Measurements from ENCODE around the gene LRRN2. TPM values are rescaled to one million over a fixed set of nuclear protein-coding genes. Genes with fewer than 3 reads are reported as not detected.
A peak's percentile ranks its signal among the peaks of the same experiment; 100 is the strongest.

Gene LRRN2
- total RNA-seq, 3 donors from 2014 or later, result 4.3 to 33.3 (median 26.4) TPM

GRCh38 chr1:204726478-204726877 lies 40.9 kb upstream of the LRRN2 start:
- Histone ChIP-seq H3K36me3 (ENCODE audit: low read depth) (no peaks in the 10 kb centered on the region), H3K4me3 (no peak overlapping the region), H3K9me3 (no peaks in the 10 kb centered on the region), H3K4me1 (ENCODE audit: low read depth) (no peaks in the 10 kb centered on the region)
- ATAC-seq (peak; percentile 83), DNase-seq (no peak)
- TF ChIP-seq, protein P1, sequence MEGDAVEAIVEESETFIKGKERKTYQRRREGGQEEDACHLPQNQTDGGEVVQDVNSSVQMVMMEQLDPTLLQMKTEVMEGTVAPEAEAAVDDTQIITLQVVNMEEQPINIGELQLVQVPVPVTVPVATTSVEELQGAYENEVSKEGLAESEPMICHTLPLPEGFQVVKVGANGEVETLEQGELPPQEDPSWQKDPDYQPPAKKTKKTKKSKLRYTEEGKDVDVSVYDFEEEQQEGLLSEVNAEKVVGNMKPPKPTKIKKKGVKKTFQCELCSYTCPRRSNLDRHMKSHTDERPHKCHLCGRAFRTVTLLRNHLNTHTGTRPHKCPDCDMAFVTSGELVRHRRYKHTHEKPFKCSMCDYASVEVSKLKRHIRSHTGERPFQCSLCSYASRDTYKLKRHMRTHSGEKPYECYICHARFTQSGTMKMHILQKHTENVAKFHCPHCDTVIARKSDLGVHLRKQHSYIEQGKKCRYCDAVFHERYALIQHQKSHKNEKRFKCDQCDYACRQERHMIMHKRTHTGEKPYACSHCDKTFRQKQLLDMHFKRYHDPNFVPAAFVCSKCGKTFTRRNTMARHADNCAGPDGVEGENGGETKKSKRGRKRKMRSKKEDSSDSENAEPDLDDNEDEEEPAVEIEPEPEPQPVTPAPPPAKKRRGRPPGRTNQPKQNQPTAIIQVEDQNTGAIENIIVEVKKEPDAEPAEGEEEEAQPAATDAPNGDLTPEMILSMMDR (IDR thresholded peaks at IDR 0.05), result no peak
- intact Hi-C loops (cut with DNase I, micrococcal nuclease), result no loop called here

GRCh38 chr1:204725821-204726448 lies 40.4 kb upstream of the LRRN2 start:
- TF ChIP-seq, protein P1 (IDR thresholded peaks at IDR 0.05), result no peak
- intact Hi-C loops (cut with DNase I, micrococcal nuclease), result no loop called here
- Histone ChIP-seq H3K9me3 (no peaks in the 10 kb centered on the region), H3K36me3 (ENCODE audit: low read depth) (no peaks in the 10 kb centered on the region), H3K4me1 (ENCODE audit: low read depth) (no peaks in the 10 kb centered on the region), H3K4me3 (no peak overlapping the region)
- peak; percentile 49 for ATAC-seq
- DNase-seq, result no peak

GRCh38 chr1:204723131-204723787 lies 37.7 kb upstream of the LRRN2 start:
- no peaks in the 10 kb centered on the region for H3K4me1 ChIP-seq (ENCODE audit: low read depth)
- peak; percentile 25 for ATAC-seq
- no peaks in the 10 kb centered on the region for H3K9me3 ChIP-seq
- intact Hi-C loops (cut with DNase I, micrococcal nuclease), result no loop called here
- H3K4me3 ChIP-seq, result no peak overlapping the region
- no peaks in the 10 kb centered on the region for H3K36me3 ChIP-seq (ENCODE audit: low read depth)
- peak in 2 of 3 donors; percentile 24 to 53 for DNase-seq
- TF ChIP-seq, protein P1 (IDR thresholded peaks at IDR 0.05), result no peak

- Histone ChIP-seq H3K4me1 (ENCODE audit: low read depth) (peaks cover 8% of the 10 kb centered on the region), H3K9me3 (no peaks in the 10 kb centered on the region), H3K36me3 (ENCODE audit: low read depth) (no peaks in the 10 kb centered on the region), H3K4me3 (no peak overlapping the region)
- ATAC-seq (no peak), DNase-seq (no peak)
- intact Hi-C loops (cut with DNase I, micrococcal nuclease), result no loop called here
- TF ChIP-seq, protein P1 (IDR thresholded peaks at IDR 0.05), result no peak
Observed at GRCh38 chr1:204721373-204722055, 36.0 kb upstream of the LRRN2 start.

DNA sequence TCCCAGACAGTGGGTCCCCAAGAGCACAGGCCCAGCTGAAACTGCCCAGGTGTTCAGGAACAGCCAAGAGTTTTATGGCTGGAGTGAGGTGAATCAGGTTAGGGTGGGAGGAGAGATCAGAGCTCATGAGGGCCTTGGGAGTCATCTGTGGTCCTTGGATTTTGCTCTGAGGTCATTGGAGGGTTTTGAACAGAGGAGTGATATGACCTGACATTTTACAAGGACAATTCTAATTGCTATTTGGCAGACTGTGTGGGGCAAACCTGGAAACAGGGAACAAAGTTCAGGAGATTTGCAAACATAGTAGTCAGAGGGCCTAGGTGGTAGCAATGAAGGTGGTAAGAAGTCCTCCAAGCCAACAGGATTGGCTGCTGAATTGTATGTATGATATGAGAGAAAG lies 31.1 kb upstream of the LRRN2 start:
- ATAC-seq (peak; percentile 60), DNase-seq (peak in 1 of 3 donors; percentile 23)
- H3K4me1 ChIP-seq (ENCODE audit: low read depth), result peaks cover 35% of the 10 kb centered on the region
- TF ChIP-seq, protein P1 (IDR thresholded peaks at IDR 0.05), result no peak
- H3K4me3 ChIP-seq, result no peak overlapping the region
- no peaks in the 10 kb centered on the region for H3K9me3 ChIP-seq
- intact Hi-C loops (cut with DNase I, micrococcal nuclease), result no loop called here
- H3K36me3 ChIP-seq (ENCODE audit: low read depth), result no peaks in the 10 kb centered on the region

Data from mucosa of descending colon (tissue), 3 donors.